Vagina (tissue), 1 donor: Measurements from ENCODE around the gene CTH. TPM values are rescaled to one million over a fixed set of nuclear protein-coding genes. Genes with fewer than 3 reads are reported as not detected.

Source experiments
- small RNA-seq: library from RNA; depleted of rRNA; stranded (forward); fragments of <200 nt; gene quantifications from one replicate; pipeline ENCODE3, GENCODE V24; 2016
- total RNA-seq: library from RNA; depleted of rRNA; stranded (reverse); fragments of >200 nt; gene quantifications from one replicate; pipeline ENCODE4 v1.2.3, GENCODE V29; 2016

CTH gene
- total RNA-seq, 1 donor from 2014 or later: 4.2 TPM

Small RNA genes lying within 50 kb of the gene (small RNA-seq; reads per million reads assigned to genes)
- gene RF00017: not detected

Other genes with a start within 250 kb of the CTH start
- 9.1 TPM for gene LRRC40, start 205.7 kb upstream of the CTH start, total RNA-seq
- gene SRSF11, start 189.9 kb upstream of the CTH start, total RNA-seq: 186 TPM
- 27.3 TPM for gene ANKRD13C, start 56.5 kb upstream of the CTH start, total RNA-seq